ENCODE data around the gene FGF16. TPM values are rescaled to one million over a fixed set of nuclear protein-coding genes. Genes with fewer than 3 reads are reported as not detected.

Gene FGF16
- total and polyA plus RNA-seq, 2 experiments from 2014 or later = 0.27 TPM; not detected in 1

DNA sequence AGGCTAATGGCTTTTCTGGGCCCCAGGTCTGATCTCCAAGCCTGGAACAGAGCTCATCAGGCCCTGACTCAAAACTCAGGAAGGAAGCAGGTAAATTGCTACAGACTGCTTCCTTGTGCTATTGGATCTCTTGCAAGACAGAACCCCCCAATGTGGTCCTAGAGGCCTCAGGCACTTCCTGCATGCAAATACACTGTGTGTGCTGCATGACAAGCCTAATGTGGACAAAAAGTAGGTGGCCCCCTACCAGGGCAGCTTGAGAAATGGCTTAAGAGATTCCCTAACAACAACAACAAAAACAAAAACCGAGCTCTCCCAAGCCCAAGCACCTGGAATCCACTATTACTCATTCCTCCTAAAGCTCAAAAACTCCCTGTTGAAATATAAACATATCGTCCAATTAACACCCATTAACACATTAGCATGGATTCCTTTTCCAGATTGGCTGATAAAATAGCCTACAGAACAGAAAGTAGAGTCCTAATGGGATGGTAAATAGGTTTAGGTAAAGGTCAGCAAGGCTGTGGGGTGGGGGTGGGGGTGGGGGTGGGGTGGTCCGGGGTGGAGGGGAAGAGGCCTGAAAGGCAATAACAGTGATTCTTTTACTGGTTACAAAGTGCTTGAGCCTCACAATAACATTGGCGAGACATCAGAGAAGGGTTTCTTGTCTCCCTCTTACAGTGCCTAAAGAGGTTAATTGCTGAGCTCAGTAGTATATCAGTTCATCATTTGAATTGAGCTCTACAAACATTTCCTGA is 24.1 kb upstream of the FGF16 start:
- Histone ChIP-seq H3K4me3 (no peak overlapping the region), H3K4me2 (no peak overlapping the region), H3K9me2 (replicated peaks; ENCODE audit: insufficient read depth) (no peaks in the 10 kb centered on the region), H3K79me2 (no peaks in the 10 kb centered on the region), H3K27me3 (no peaks in the 10 kb centered on the region), H3K36me3 (replicated peaks; ENCODE audit: insufficient read depth, low read depth) (no peaks in the 10 kb centered on the region), H3K27ac (no peak overlapping the region), H4K20me1 (ENCODE audit: insufficient read depth, poor library complexity, severe bottlenecking) (no peaks in the 10 kb centered on the region), H3K9me3 (ENCODE audit: low read depth) (no peaks in the 10 kb centered on the region), H3K4me1 (ENCODE audit: insufficient read depth) (no peaks in the 10 kb centered on the region), H2AFZ (no peak overlapping the region)
- no peak for TF ChIP-seq EZH2phosphoT487 (IDR thresholded peaks at IDR 0.05; ENCODE audit: low read depth, severe bottlenecking, unreplicated experiment)
- TF ChIP-seq, protein P1, sequence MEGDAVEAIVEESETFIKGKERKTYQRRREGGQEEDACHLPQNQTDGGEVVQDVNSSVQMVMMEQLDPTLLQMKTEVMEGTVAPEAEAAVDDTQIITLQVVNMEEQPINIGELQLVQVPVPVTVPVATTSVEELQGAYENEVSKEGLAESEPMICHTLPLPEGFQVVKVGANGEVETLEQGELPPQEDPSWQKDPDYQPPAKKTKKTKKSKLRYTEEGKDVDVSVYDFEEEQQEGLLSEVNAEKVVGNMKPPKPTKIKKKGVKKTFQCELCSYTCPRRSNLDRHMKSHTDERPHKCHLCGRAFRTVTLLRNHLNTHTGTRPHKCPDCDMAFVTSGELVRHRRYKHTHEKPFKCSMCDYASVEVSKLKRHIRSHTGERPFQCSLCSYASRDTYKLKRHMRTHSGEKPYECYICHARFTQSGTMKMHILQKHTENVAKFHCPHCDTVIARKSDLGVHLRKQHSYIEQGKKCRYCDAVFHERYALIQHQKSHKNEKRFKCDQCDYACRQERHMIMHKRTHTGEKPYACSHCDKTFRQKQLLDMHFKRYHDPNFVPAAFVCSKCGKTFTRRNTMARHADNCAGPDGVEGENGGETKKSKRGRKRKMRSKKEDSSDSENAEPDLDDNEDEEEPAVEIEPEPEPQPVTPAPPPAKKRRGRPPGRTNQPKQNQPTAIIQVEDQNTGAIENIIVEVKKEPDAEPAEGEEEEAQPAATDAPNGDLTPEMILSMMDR (IDR thresholded peaks at IDR 0.05; ENCODE audit: poor library complexity) = no peak
- no peak for TF ChIP-seq EZH2 (IDR thresholded peaks at IDR 0.05; ENCODE audit: borderline replicate concordance)
- DNase-seq (ENCODE audit: low spot score) = no peak
- WGBS (ENCODE audit: low lambda C conversion rate, missing lambda C conversion rate) = 39% methylated on average over 4 of the region's 4 CpGs

DNA sequence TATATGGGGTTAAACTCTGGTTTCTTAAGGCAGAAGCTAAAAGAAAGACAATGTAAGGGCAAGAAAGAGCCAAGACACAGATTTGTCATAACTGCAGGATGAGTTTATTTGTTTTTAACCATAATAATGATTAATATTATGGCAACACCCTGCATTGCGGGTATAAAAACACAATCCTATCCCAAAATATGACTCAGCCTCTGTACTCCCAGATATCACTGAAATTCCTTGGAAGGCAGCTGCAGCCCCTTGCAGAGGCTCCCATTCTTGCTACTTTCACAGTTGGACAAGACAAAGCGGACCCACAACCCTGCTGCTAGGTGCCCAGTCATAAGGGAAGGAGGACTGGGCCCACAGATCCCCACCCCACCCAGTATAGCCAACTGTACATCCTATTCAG is 20.4 kb upstream of the FGF16 start:
- Histone ChIP-seq H2AFZ (no peak overlapping the region), H3K27ac (no peak overlapping the region), H3K27me3 (no peaks in the 10 kb centered on the region), H3K4me3 (no peak overlapping the region), H3K4me2 (no peak overlapping the region), H3K9me3 (ENCODE audit: low read depth) (no peaks in the 10 kb centered on the region), H3K9me2 (replicated peaks; ENCODE audit: insufficient read depth) (no peaks in the 10 kb centered on the region), H3K79me2 (no peaks in the 10 kb centered on the region), H4K20me1 (ENCODE audit: insufficient read depth, poor library complexity, severe bottlenecking) (no peaks in the 10 kb centered on the region), H3K36me3 (replicated peaks; ENCODE audit: insufficient read depth, low read depth) (no peaks in the 10 kb centered on the region), H3K4me1 (ENCODE audit: insufficient read depth) (no peaks in the 10 kb centered on the region)
- TF ChIP-seq, protein P1 (IDR thresholded peaks at IDR 0.05; ENCODE audit: poor library complexity) = no peak
- no peak for TF ChIP-seq EZH2 (IDR thresholded peaks at IDR 0.05; ENCODE audit: borderline replicate concordance)
- TF ChIP-seq EZH2phosphoT487 (IDR thresholded peaks at IDR 0.05; ENCODE audit: low read depth, severe bottlenecking, unreplicated experiment) = no peak
- DNase-seq (ENCODE audit: low spot score) = no peak
- WGBS (ENCODE audit: low lambda C conversion rate, missing lambda C conversion rate) = 78% methylated on average over 2 of the region's 2 CpGs

DNA sequence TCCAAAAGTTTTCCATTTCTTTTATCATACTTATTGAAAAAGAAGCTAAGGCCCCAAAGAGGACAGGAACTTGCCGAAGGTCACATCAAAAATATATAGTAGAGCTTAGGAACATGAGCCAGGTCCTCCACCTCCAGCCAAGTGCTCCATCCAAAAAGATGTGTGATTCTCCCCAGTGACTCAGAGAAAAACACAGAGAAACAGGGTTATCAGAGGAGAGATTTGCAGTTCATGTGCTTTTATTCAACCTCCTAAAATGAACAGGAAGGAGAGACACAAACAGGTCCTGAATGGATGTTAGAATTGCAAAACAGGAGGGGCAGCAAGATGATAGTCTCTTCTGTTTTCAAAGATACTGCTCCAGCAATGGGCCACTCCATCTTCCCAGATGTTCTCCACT is 19.6 kb upstream of the FGF16 start:
- Histone ChIP-seq H3K27ac (no peak overlapping the region), H3K79me2 (no peaks in the 10 kb centered on the region), H3K4me3 (no peak overlapping the region), H3K9me3 (ENCODE audit: low read depth) (no peaks in the 10 kb centered on the region), H3K4me2 (no peak overlapping the region), H3K9me2 (replicated peaks; ENCODE audit: insufficient read depth) (no peaks in the 10 kb centered on the region), H4K20me1 (ENCODE audit: insufficient read depth, poor library complexity, severe bottlenecking) (no peaks in the 10 kb centered on the region), H2AFZ (no peak overlapping the region), H3K27me3 (no peaks in the 10 kb centered on the region), H3K4me1 (ENCODE audit: insufficient read depth) (no peaks in the 10 kb centered on the region), H3K36me3 (replicated peaks; ENCODE audit: insufficient read depth, low read depth) (no peaks in the 10 kb centered on the region)
- 93% methylated on average over 1 of the region's 1 CpG for WGBS (ENCODE audit: low lambda C conversion rate, missing lambda C conversion rate)
- TF ChIP-seq EZH2 (IDR thresholded peaks at IDR 0.05; ENCODE audit: borderline replicate concordance) (no peak), EZH2phosphoT487 (IDR thresholded peaks at IDR 0.05; ENCODE audit: low read depth, severe bottlenecking, unreplicated experiment) (no peak)
- TF ChIP-seq, protein P1 (IDR thresholded peaks at IDR 0.05; ENCODE audit: poor library complexity) = no peak
- no peak for DNase-seq (ENCODE audit: low spot score)

Data from hepatocyte (in vitro differentiated cells).